Mucosa of stomach (tissue), 1 donor: Measurements from ENCODE around the gene MYO10.
"Not testable (repeated sequence)": the region's sequence is repeated elsewhere in the genome, so short reads cannot be mapped to it uniquely, and the experiment has no call there.

Source experiments
- H3K27me3 ChIP-seq: one replicate; pipeline ENCODE4 v1.7.0; 2013; ENCODE audit warnings: mild to moderate bottlenecking, low read length; ENCODE audit not compliant: control insufficient read depth, insufficient read depth
- H3K36me3 ChIP-seq: one replicate; pipeline ENCODE4 v1.7.0; 2013; ENCODE audit warnings: low read length; ENCODE audit not compliant: control insufficient read depth, insufficient read depth
- H3K4me1 ChIP-seq: one replicate; pipeline ENCODE4 v1.7.0; 2013; ENCODE audit warnings: mild to moderate bottlenecking, low read length; ENCODE audit not compliant: control insufficient read depth, insufficient read depth
- H3K4me3 ChIP-seq: one replicate; pipeline ENCODE4 v1.7.0; 2013; ENCODE audit warnings: low read length
- H3K9ac ChIP-seq: one replicate; pipeline ENCODE4 v1.7.0; 2013; ENCODE audit warnings: mild to moderate bottlenecking, low read length, moderate library complexity
- H3K9me3 ChIP-seq: one replicate; pipeline ENCODE4 v1.7.0; 2013; ENCODE audit warnings: mild to moderate bottlenecking, low read length, moderate library complexity; ENCODE audit not compliant: control insufficient read depth
- donor health status: Pancreatic carcinoma.

Gene MYO10

GRCh38 chr5:16749626-16750025 is 186.5 kb downstream of the MYO10 start:
- Histone ChIP-seq H3K36me3 (no peaks in the 10 kb centered on the region), H3K27me3 (no peaks in the 10 kb centered on the region), H3K9ac (no peak overlapping the region), H3K9me3 (no peaks in the 10 kb centered on the region), H3K4me3 (no peak overlapping the region), H3K4me1 (no peaks in the 10 kb centered on the region)

GRCh38 chr5:16744164-16744880 is 191.8 kb downstream of the MYO10 start:
- H3K36me3 ChIP-seq = no peaks in the 10 kb centered on the region
- no peaks in the 10 kb centered on the region for H3K27me3 ChIP-seq
- H3K4me3 ChIP-seq = no peak overlapping the region
- no peaks in the 10 kb centered on the region for H3K9me3 ChIP-seq
- H3K9ac ChIP-seq = no peak overlapping the region
- no peaks in the 10 kb centered on the region for H3K4me1 ChIP-seq

- Histone ChIP-seq H3K9me3 (no peaks in the 10 kb centered on the region), H3K9ac (no peak overlapping the region), H3K27me3 (no peaks in the 10 kb centered on the region), H3K4me3 (no peak overlapping the region), H3K36me3 (no peaks in the 10 kb centered on the region), H3K4me1 (peaks cover 3% of the 10 kb centered on the region)
Measured at GRCh38 chr5:16742938-16743337, 193.2 kb downstream of the MYO10 start.

- peaks cover 21% of the 10 kb centered on the region for H3K4me1 ChIP-seq
- H3K4me3 ChIP-seq = no peak overlapping the region
- no peaks in the 10 kb centered on the region for H3K36me3 ChIP-seq
- no peaks in the 10 kb centered on the region for H3K9me3 ChIP-seq
- H3K27me3 ChIP-seq = no peaks in the 10 kb centered on the region
- H3K9ac ChIP-seq = no peak overlapping the region
Measured at GRCh38 chr5:16740811-16741392, 195.2 kb downstream of the MYO10 start.

- Histone ChIP-seq H3K4me3 (no peak overlapping the region), H3K36me3 (no peaks in the 10 kb centered on the region), H3K27me3 (no peaks in the 10 kb centered on the region), H3K9me3 (no peaks in the 10 kb centered on the region), H3K4me1 (peaks cover 27% of the 10 kb centered on the region), H3K9ac (no peak overlapping the region)
Measured at GRCh38 chr5:16740066-16740810, 195.8 kb downstream of the MYO10 start.

GRCh38 chr5:16738393-16738792 is 197.7 kb downstream of the MYO10 start:
- not testable (repeated sequence) for H3K9me3 ChIP-seq, H3K36me3 ChIP-seq, H3K27me3 ChIP-seq, H3K4me3 ChIP-seq, H3K9ac ChIP-seq
- H3K4me1 ChIP-seq = peaks cover 31% of the 10 kb centered on the region

- H3K9me3 ChIP-seq = no peaks in the 10 kb centered on the region
- no peaks in the 10 kb centered on the region for H3K36me3 ChIP-seq
- no peaks in the 10 kb centered on the region for H3K27me3 ChIP-seq
- peaks cover 31% of the 10 kb centered on the region for H3K4me1 ChIP-seq
- peak overlapping the region; percentile 8 for H3K9ac ChIP-seq
- H3K4me3 ChIP-seq = no peak overlapping the region
Measured at GRCh38 chr5:16737620-16738364, 198.3 kb downstream of the MYO10 start.

GRCh38 chr5:16737209-16737608 is 198.9 kb downstream of the MYO10 start:
- Histone ChIP-seq H3K4me3 (no peak overlapping the region), H3K9ac (peak overlapping the region; percentile 8), H3K9me3 (no peaks in the 10 kb centered on the region), H3K36me3 (no peaks in the 10 kb centered on the region), H3K27me3 (no peaks in the 10 kb centered on the region), H3K4me1 (peaks cover 31% of the 10 kb centered on the region)

- Histone ChIP-seq H3K9ac (peak overlapping the region; percentile 14), H3K36me3 (no peaks in the 10 kb centered on the region), H3K27me3 (no peaks in the 10 kb centered on the region), H3K4me1 (peaks cover 31% of the 10 kb centered on the region), H3K9me3 (no peaks in the 10 kb centered on the region), H3K4me3 (no peak overlapping the region)
Measured at GRCh38 chr5:16736158-16736995, 199.7 kb downstream of the MYO10 start.

GRCh38 chr5:16735101-16736060 is 200.7 kb downstream of the MYO10 start:
- H3K9ac ChIP-seq = peak overlapping the region; percentile 14
- H3K4me3 ChIP-seq = no peak overlapping the region
- H3K4me1 ChIP-seq = peaks cover 31% of the 10 kb centered on the region
- H3K9me3 ChIP-seq = no peaks in the 10 kb centered on the region
- no peaks in the 10 kb centered on the region for H3K27me3 ChIP-seq
- peaks cover 2% of the 10 kb centered on the region for H3K36me3 ChIP-seq
